ENCODE data around the gene GRM1.

GRCh38 chr6:146211646-146212045, 182.8 kb downstream of the GRM1 start:
- TF ChIP-seq CTCF (IDR thresholded peaks at IDR 0.05; ENCODE audit: low read length) (no peak), EZH2 (IDR thresholded peaks at IDR 0.05; ENCODE audit: borderline replicate concordance, low read length) (no peak)
